Tibial artery (tissue), 4 donors: ENCODE measurements around the gene SRP19.

Experiments used
- DNase-seq, 2 donors: peaks; one replicate each; pipeline ENCODE4 v3.0.0-alpha.2; 2019
- H3K27ac ChIP-seq, 2 donors: fragments of 200-600 bp; sonication (generic) in 1 of 2; 1 replicate in 1 of 2; 2 replicates in 1 of 2; pipeline ENCODE4 v1.5.1; 2018 to 2019; ENCODE audit warnings: mild to moderate bottlenecking in 1 of 2
- H3K27me3 ChIP-seq, 2 donors: fragments of 200-600 bp; sonication (generic) in 1 of 2; one replicate each; pipeline versions ENCODE4 v1.5.1 to v1.6.0; 2016 to 2019
- H3K36me3 ChIP-seq, 3 donors: fragments of 200-600 bp; sonication (generic) in 2 of 3; one replicate each; pipeline ENCODE4 v1.5.1; 2016 to 2019; ENCODE audit warnings: mild to moderate bottlenecking in 2 of 3
- H3K4me1 ChIP-seq, 4 donors: fragments of 200-600 bp; sonication (generic) in 2 of 4; 1 replicate in 3 of 4; 2 replicates in 1 of 4; pipeline ENCODE4 v1.5.1; 2016 to 2019
- H3K4me3 ChIP-seq, 2 donors: fragments of 200-600 bp; sonication (generic) in 1 of 2; 1 replicate in 1 of 2; 2 replicates in 1 of 2; pipeline ENCODE4 v1.5.1; 2018 to 2019; ENCODE audit warnings: mild to moderate bottlenecking in 2 of 2
- H3K9me3 ChIP-seq, 3 donors: fragments of 200-600 bp; sonication (generic) in 1 of 3; one replicate each; pipeline ENCODE4 v1.5.1; 2016 to 2019
- CTCF ChIP-seq, 2 experiments: fragments of 200-600 bp in 1 of 2; fragments of 450-650 bp in 1 of 2; IDR thresholded peaks; one replicate each; pipeline ENCODE4 v1.5.1; 2017 to 2019; ENCODE audit warnings: antibody characterized with exemption in 2 of 2, mild to moderate bottlenecking in 1 of 2, moderate library complexity in 1 of 2
- intact Hi-C: fragments of 100-400 bp; cut with DNase I; formaldehyde crosslinking; loops from one replicate; pipeline ENCODE4 v1.15.0; 2023; ENCODE audit warnings: low total_unique reads

The SRP19 gene

DNA sequence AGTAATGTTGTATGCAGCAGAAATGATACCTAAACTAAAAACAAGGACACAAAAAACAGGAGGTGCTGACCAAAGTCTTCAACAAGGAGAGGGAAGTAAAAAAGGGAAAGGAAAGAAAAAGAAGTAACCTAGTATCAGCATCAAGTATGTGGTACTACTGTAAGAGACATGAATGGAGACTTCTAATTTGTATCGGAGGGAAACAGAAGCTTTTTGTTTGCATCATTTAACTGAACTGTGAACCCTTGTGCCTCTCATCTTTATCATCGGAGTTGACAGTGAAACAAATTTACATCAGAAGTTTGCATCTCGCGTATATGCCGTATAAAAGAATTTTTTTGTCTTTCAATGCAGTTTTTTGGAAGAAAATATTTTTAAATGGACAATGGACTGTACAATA, 6.3 kb downstream of the SRP19 start:
- Histone ChIP-seq H3K27me3 (no peaks in the 10 kb centered on the region), H3K9me3 (no peaks in the 10 kb centered on the region), H3K27ac (no peak overlapping the region), H3K4me1 (peaks cover 0 to 21% (median 13%) of the 10 kb centered on the region in 4 donors), H3K4me3 (no peak overlapping the region), H3K36me3 (peaks cover 36 to 67% (median 49%) of the 10 kb centered on the region in 3 donors)
- no peak for TF ChIP-seq CTCF (IDR thresholded peaks at IDR 0.05)
- intact Hi-C loops: no loop called here
- no peak for DNase-seq

DNA sequence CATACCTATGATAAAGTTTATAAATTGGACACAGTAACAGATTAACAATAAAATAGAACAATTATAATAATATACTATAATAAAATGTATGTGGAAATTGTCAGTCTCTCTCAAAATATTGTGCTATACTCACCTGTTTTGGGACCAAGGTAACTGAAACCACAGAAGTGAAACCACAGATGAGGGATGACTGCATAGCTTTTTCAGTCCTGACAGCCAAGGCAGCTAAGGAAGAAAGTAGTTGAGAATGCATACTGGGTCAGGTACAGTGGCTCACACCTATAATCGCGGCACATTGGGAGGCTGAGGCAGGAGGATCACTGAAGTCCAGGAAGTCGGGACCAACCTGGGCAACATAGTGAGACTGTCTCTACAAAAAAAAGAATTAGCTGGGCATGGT, 8.9 kb downstream of the SRP19 start:
- Histone ChIP-seq H3K4me3 (no peak overlapping the region), H3K4me1 (no peaks in the 10 kb centered on the region), H3K9me3 (no peaks in the 10 kb centered on the region), H3K27me3 (no peaks in the 10 kb centered on the region), H3K27ac (no peak overlapping the region), H3K36me3 (peaks cover 29 to 58% (median 46%) of the 10 kb centered on the region in 3 donors)
- no peak for TF ChIP-seq CTCF (IDR thresholded peaks at IDR 0.05)
- no peak for DNase-seq
- intact Hi-C loops: no loop called here

- DNase-seq: no peak
- no peak for TF ChIP-seq CTCF (IDR thresholded peaks at IDR 0.05)
- no peaks in the 10 kb centered on the region for H3K9me3 ChIP-seq
- intact Hi-C loops: no loop called here
- H3K27ac ChIP-seq: no peak overlapping the region
- H3K36me3 ChIP-seq: peaks cover 20 to 54% (median 39%) of the 10 kb centered on the region in 3 donors
- H3K27me3 ChIP-seq: no peaks in the 10 kb centered on the region
- H3K4me3 ChIP-seq: no peak overlapping the region
- H3K4me1 ChIP-seq: no peaks in the 10 kb centered on the region
These were observed 9.9 kb downstream of the SRP19 start for GRCh38 chr5:112870966-112871365.

DNA sequence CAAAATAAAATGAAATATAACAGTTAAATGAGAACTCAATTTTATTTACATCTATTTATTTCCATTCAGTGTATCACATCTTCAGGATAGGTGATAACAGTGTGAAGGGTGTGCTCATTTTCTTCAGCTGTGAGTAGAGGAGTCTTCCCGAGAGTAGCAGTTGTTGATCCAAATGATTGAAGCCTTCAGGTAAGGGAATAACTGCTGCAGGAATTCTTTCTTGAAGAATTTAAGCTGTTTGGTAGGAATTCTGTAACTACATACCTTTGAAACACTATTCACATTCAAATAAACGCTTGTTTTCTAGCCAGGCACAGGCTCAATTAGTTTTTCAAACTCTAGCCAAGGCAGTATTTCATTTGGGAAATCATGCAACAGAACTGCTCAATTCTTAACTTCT, 15.3 kb downstream of the SRP19 start:
- Histone ChIP-seq H3K4me3 (no peak overlapping the region), H3K9me3 (no peaks in the 10 kb centered on the region), H3K4me1 (no peaks in the 10 kb centered on the region), H3K27ac (no peak overlapping the region), H3K27me3 (no peaks in the 10 kb centered on the region), H3K36me3 (peaks cover 22 to 44% (median 24%) of the 10 kb centered on the region in 3 donors)
- TF ChIP-seq CTCF (IDR thresholded peaks at IDR 0.05): no peak
- DNase-seq: no peak
- intact Hi-C loops: no loop called here

GRCh38 chr5:112878101-112878500, 17.0 kb downstream of the SRP19 start:
- TF ChIP-seq CTCF (IDR thresholded peaks at IDR 0.05): no peak
- intact Hi-C loops: no loop called here

GRCh38 chr5:112878760-112879159, 17.7 kb downstream of the SRP19 start:
- intact Hi-C loops: no loop called here
- DNase-seq: no peak
- no peak for TF ChIP-seq CTCF (IDR thresholded peaks at IDR 0.05)

More at GRCh38 chr5:112878101-112878500, 17.0 kb downstream of the SRP19 start:
- Histone ChIP-seq H3K27ac (no peak overlapping the region), H3K9me3 (no peaks in the 10 kb centered on the region), H3K36me3 (peaks cover 24 to 62% (median 26%) of the 10 kb centered on the region in 3 donors), H3K4me1 (no peaks in the 10 kb centered on the region), H3K4me3 (no peak overlapping the region), H3K27me3 (no peaks in the 10 kb centered on the region)
- DNase-seq: no peak

More at GRCh38 chr5:112878760-112879159, 17.7 kb downstream of the SRP19 start:
- Histone ChIP-seq H3K4me3 (no peak overlapping the region), H3K36me3 (peaks cover 24 to 67% (median 29%) of the 10 kb centered on the region in 3 donors), H3K9me3 (no peaks in the 10 kb centered on the region), H3K27ac (no peak overlapping the region), H3K4me1 (no peaks in the 10 kb centered on the region), H3K27me3 (no peaks in the 10 kb centered on the region)
